Peyer's patch (tissue), 4 donors: Measurements from ENCODE around the gene MAPT. TPM values are rescaled to one million over a fixed set of nuclear protein-coding genes. Genes with fewer than 3 reads are reported as not detected.

Experiments used
- DNase-seq, 3 donors: peaks; one replicate each; pipeline ENCODE4 v3.0.0-alpha.2; 2017 to 2019
- H3K27ac ChIP-seq, 4 donors: fragments of 200-600 bp; sonication (generic); one replicate each; pipeline ENCODE4 v1.5.1; 2016 to 2019
- H3K27me3 ChIP-seq, 2 donors: fragments of 200-600 bp; sonication (generic); one replicate each; pipeline ENCODE4 v1.5.1; 2019
- H3K36me3 ChIP-seq, 3 donors: fragments of 200-600 bp; sonication (generic); one replicate each; pipeline ENCODE4 v1.5.1; 2016 to 2019
- H3K4me1 ChIP-seq, 4 donors: fragments of 200-600 bp; sonication (generic); one replicate each; pipeline ENCODE4 v1.5.1; 2016 to 2019
- H3K4me3 ChIP-seq, 4 donors: fragments of 200-600 bp; sonication (generic); 1 replicate in 3 of 4; 2 replicates in 1 of 4; pipeline ENCODE4 v1.5.1; 2016 to 2019; ENCODE audit warnings: mild to moderate bottlenecking in 1 of 4
- H3K9me3 ChIP-seq, 4 donors: fragments of 200-600 bp; sonication (generic); one replicate each; pipeline ENCODE4 v1.5.1; 2016 to 2019; ENCODE audit warnings: mild to moderate bottlenecking in 1 of 4
- POLR2A ChIP-seq, 2 donors: fragments of 450-650 bp; IDR thresholded peaks; one replicate each; pipeline ENCODE4 v1.5.1; 2017; ENCODE audit warnings: antibody characterized with exemption in 2 of 2, mild to moderate bottlenecking in 2 of 2, moderate library complexity in 2 of 2
- small RNA-seq, 2 donors: library from RNA; depleted of rRNA; stranded (forward); fragments of <200 nt; gene quantifications; one replicate each; pipeline ENCODE3, GENCODE V24; 2016
- total RNA-seq, 4 donors: library from RNA; depleted of rRNA; stranded (reverse); fragments of >200 nt; gene quantifications; one replicate each; pipeline ENCODE4 v1.1.0, GENCODE V29; 2016
- TF ChIP-seq, protein P1 (sequence below), 6 experiments: fragments of 450-650 bp in 4 of 6; fragments of 200-600 bp in 2 of 6; sonication (generic) in 1 of 6; IDR thresholded peaks; one replicate each; pipeline ENCODE4 v1.5.1; 2017 to 2019; ENCODE audit warnings: antibody characterized with exemption in 6 of 6, mild to moderate bottlenecking in 3 of 6, moderate library complexity in 1 of 6

Gene MAPT
- total RNA-seq, 4 donors from 2014 or later, result 0.35 to 1.6 (median 0.94) TPM; not detected in 1

DNA sequence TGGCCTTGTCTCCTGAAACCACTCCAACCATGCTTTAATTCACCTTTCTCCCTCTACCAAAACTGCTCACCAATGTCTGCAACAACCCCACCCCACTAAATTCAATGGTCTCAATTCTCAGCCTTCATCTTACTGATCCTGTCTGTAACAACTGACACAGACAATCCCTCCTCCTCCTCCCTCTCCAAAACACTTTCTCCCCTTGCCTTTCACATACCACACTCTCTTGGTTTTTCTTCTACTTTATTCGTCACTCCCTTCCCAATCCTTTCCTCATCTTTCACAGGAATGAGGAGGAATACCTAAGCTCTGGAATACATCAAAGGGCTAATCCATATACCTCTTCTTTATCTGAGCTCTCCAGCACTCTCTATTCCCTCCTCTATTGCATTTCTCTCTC lies 170.1 kb downstream of the MAPT start:
- H3K27me3 ChIP-seq, result no peaks in the 10 kb centered on the region
- H3K27ac ChIP-seq, result no peak overlapping the region
- TF ChIP-seq POLR2A (IDR thresholded peaks at IDR 0.05), result no peak
- TF ChIP-seq, protein P1, sequence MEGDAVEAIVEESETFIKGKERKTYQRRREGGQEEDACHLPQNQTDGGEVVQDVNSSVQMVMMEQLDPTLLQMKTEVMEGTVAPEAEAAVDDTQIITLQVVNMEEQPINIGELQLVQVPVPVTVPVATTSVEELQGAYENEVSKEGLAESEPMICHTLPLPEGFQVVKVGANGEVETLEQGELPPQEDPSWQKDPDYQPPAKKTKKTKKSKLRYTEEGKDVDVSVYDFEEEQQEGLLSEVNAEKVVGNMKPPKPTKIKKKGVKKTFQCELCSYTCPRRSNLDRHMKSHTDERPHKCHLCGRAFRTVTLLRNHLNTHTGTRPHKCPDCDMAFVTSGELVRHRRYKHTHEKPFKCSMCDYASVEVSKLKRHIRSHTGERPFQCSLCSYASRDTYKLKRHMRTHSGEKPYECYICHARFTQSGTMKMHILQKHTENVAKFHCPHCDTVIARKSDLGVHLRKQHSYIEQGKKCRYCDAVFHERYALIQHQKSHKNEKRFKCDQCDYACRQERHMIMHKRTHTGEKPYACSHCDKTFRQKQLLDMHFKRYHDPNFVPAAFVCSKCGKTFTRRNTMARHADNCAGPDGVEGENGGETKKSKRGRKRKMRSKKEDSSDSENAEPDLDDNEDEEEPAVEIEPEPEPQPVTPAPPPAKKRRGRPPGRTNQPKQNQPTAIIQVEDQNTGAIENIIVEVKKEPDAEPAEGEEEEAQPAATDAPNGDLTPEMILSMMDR (IDR thresholded peaks at IDR 0.05), result no peak
- H3K9me3 ChIP-seq, result no peaks in the 10 kb centered on the region
- H3K4me1 ChIP-seq, result no peaks in the 10 kb centered on the region
- H3K36me3 ChIP-seq, result peaks cover 0 to 40% (median 0%) of the 10 kb centered on the region in 3 donors
- H3K4me3 ChIP-seq, result no peak overlapping the region
- DNase-seq, result no peak

GRCh38 chr17:46071796-46072195 lies 177.4 kb downstream of the MAPT start:
- H3K27me3 ChIP-seq, result no peaks in the 10 kb centered on the region
- no peak overlapping the region for H3K4me3 ChIP-seq
- H3K27ac ChIP-seq, result no peak overlapping the region
- no peak for DNase-seq
- H3K4me1 ChIP-seq, result peaks cover 0 to 5% (median 0%) of the 10 kb centered on the region in 4 donors
- no peaks in the 10 kb centered on the region for H3K9me3 ChIP-seq
- TF ChIP-seq, protein P1 (IDR thresholded peaks at IDR 0.05), result no peak
- no peak for TF ChIP-seq POLR2A (IDR thresholded peaks at IDR 0.05)
- peaks cover 0 to 7% (median 0%) of the 10 kb centered on the region in 3 donors for H3K36me3 ChIP-seq

- Histone ChIP-seq H3K9me3 (no peaks in the 10 kb centered on the region), H3K27me3 (no peaks in the 10 kb centered on the region), H3K36me3 (no peaks in the 10 kb centered on the region), H3K4me3 (no peak overlapping the region), H3K27ac (no peak overlapping the region), H3K4me1 (peaks cover 0 to 5% (median 0%) of the 10 kb centered on the region in 4 donors)
- no peak for TF ChIP-seq POLR2A (IDR thresholded peaks at IDR 0.05)
- TF ChIP-seq, protein P1 (IDR thresholded peaks at IDR 0.05), result no peak
- DNase-seq, result no peak
Measured at GRCh38 chr17:46072998-46073397, 178.6 kb downstream of the MAPT start.

DNA sequence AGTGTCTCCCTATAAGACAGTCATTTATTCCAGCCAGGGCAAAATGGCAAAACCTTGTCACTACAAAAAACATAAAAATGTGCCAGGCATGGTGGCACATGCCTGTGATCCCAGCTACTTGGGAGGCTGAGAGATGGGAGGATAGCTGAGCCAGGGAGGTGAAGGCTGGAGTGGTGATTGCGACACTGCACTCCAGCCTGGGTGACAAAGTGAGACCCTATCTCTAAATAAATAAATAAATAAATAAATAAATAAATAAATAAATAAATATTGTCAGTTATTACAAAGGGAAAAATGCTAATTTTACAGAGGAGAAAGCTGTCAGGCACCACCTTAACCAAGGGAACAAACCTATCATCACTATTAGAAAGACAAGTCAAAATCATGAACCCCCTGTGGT lies 180.2 kb downstream of the MAPT start:
- no peak for TF ChIP-seq POLR2A (IDR thresholded peaks at IDR 0.05)
- TF ChIP-seq, protein P1 (IDR thresholded peaks at IDR 0.05), result no peak
- Histone ChIP-seq H3K36me3 (no peaks in the 10 kb centered on the region), H3K9me3 (no peaks in the 10 kb centered on the region), H3K27me3 (no peaks in the 10 kb centered on the region), H3K4me3 (no peak overlapping the region), H3K27ac (no peak overlapping the region), H3K4me1 (peaks cover 0 to 5% (median 0%) of the 10 kb centered on the region in 4 donors)
- no peak for DNase-seq

Small RNA genes within 50 kb of the gene (small RNA-seq; reads per million reads assigned to genes)
- 0 reads per million in 2 donors for gene RF00017

Other genes starting within 250 kb of the MAPT start
- under 1 TPM in 1 of 4 donors, not detected in 3; 0.40 TPM for gene CRHR1, start 110.2 kb upstream of the MAPT start, total RNA-seq
- not detected for gene SPPL2C, start 49.7 kb upstream of the MAPT start, total RNA-seq
- gene STH, start 104.7 kb downstream of the MAPT start, total RNA-seq, result not detected